IPS-NIHi7 (cell line): ENCODE data around the gene DRC3.

Experiments used
- DNase-seq: peaks from one replicate; pipeline ENCODE4 v3.0.0; 2012; ENCODE audit warnings: mixed read lengths; ENCODE audit errors: extremely low spot score

DRC3 gene

GRCh38 chr17:18020971-18021370 is 48.3 kb downstream of the DRC3 start:
- DNase-seq, result no peak

GRCh38 chr17:18021372-18021771 is 48.7 kb downstream of the DRC3 start:
- no peak for DNase-seq

GRCh38 chr17:18025241-18025944 is 52.7 kb downstream of the DRC3 start:
- DNase-seq, result no peak

- DNase-seq, result no peak
Observed at GRCh38 chr17:18025945-18026776, 53.5 kb downstream of the DRC3 start.

GRCh38 chr17:18027280-18027679 is 54.6 kb downstream of the DRC3 start:
- DNase-seq, result no peak

- peak; percentile 4 for DNase-seq
Observed at GRCh38 chr17:18028114-18028951, 55.7 kb downstream of the DRC3 start.

- DNase-seq, result no peak
Observed at GRCh38 chr17:18028952-18029540, 56.4 kb downstream of the DRC3 start.

GRCh38 chr17:18031955-18032354 is 59.3 kb downstream of the DRC3 start:
- no peak for DNase-seq

- peak; percentile 73 for DNase-seq
Observed at GRCh38 chr17:18033442-18034099, 60.9 kb downstream of the DRC3 start.

- no peak for DNase-seq
Observed at GRCh38 chr17:18035704-18036103, 63.0 kb downstream of the DRC3 start.

GRCh38 chr17:18037486-18037885 is 64.8 kb downstream of the DRC3 start:
- DNase-seq, result no peak

GRCh38 chr17:18038149-18038850 is 65.6 kb downstream of the DRC3 start:
- no peak for DNase-seq

- DNase-seq, result peak; percentile 99
Observed at GRCh38 chr17:18038861-18039534, 66.3 kb downstream of the DRC3 start, which contains the start of the genes ATPAF2 and GID4. TSS of gene ATPAF2 (minus strand) at chr17:18039168. CDS start at chr17:18039013, 155 bp downstream. TSS of gene GID4 (plus strand) at chr17:18039408. CDS start at chr17:18039465, 57 bp downstream.

GRCh38 chr17:18039535-18040260 is 67.0 kb downstream of the DRC3 start:
- DNase-seq, result peak; percentile 56

- no peak for DNase-seq
Observed at GRCh38 chr17:18040261-18040858, 67.7 kb downstream of the DRC3 start.

GRCh38 chr17:18041776-18042175 is 69.1 kb downstream of the DRC3 start:
- DNase-seq, result no peak

- DNase-seq, result no peak
Observed at GRCh38 chr17:18042983-18043382, 70.3 kb downstream of the DRC3 start.

- DNase-seq, result no peak
Observed at GRCh38 chr17:18043491-18043890, 70.8 kb downstream of the DRC3 start.

GRCh38 chr17:18044609-18045008 is 71.9 kb downstream of the DRC3 start:
- no peak for DNase-seq
